DOHH2 (cell line): ENCODE data around the gene MPRIP.

Source experiments
- H3F3A ChIP-seq: fragments of 200-600 bp; sonication (generic), shearing (Covaris generic); 2 replicates; pipeline ENCODE4 v1.6.0; 2016; ENCODE audit warnings: antibody characterized with exemption, mild to moderate bottlenecking; ENCODE audit not compliant: control insufficient read depth, insufficient read depth
- H3K27ac ChIP-seq: fragments of 200-600 bp; sonication (generic); 2 replicates; pipeline ENCODE4 v1.5.1; 2014; ENCODE audit warnings: low read depth, mild to moderate bottlenecking, low read length, moderate library complexity
- H3K27me3 ChIP-seq: fragments of 200-600 bp; sonication (generic); 2 replicates; pipeline ENCODE4 v1.6.1; 2014; ENCODE audit warnings: mild to moderate bottlenecking, low read length, mixed read lengths; ENCODE audit not compliant: control insufficient read depth
- H3K36me3 ChIP-seq: fragments of 200-600 bp; sonication (generic); 2 replicates; pipeline ENCODE4 v1.6.1; 2014; ENCODE audit warnings: mild to moderate bottlenecking, low read length, moderate library complexity, mixed read lengths; ENCODE audit not compliant: control insufficient read depth
- H3K4me1 ChIP-seq: fragments of 200-600 bp; sonication (generic); 2 replicates; pipeline ENCODE4 v1.6.1; 2014; ENCODE audit warnings: mild to moderate bottlenecking, low read length, mixed read lengths; ENCODE audit not compliant: control insufficient read depth
- H3K4me2 ChIP-seq: fragments of 200-600 bp; sonication (generic); 2 replicates; pipeline ENCODE4 v1.6.0; 2014; ENCODE audit warnings: mild to moderate bottlenecking, low read length, moderate library complexity
- H3K4me3 ChIP-seq: fragments of 200-600 bp; sonication (generic); 2 replicates; pipeline ENCODE4 v1.5.1; 2014; ENCODE audit warnings: mild to moderate bottlenecking, low read length, mixed read lengths
- H3K79me2 ChIP-seq: fragments of 200-600 bp; sonication (generic); 2 replicates; pipeline ENCODE4 v1.6.1; 2014; ENCODE audit warnings: mild to moderate bottlenecking, low read length, mixed read lengths; ENCODE audit not compliant: control insufficient read depth
- H3K9me2 ChIP-seq: fragments of 200-600 bp; sonication (generic); replicated peaks from 2 replicates; pipeline ENCODE4 v1.6.1; 2014; ENCODE audit warnings: mild to moderate bottlenecking, low read length, mixed read lengths; ENCODE audit not compliant: control insufficient read depth
- H3K9me3 ChIP-seq: fragments of 200-600 bp; sonication (generic); 2 replicates; pipeline ENCODE4 v1.6.1; 2014; ENCODE audit warnings: antibody characterized with exemption, low read length, mixed read lengths; ENCODE audit not compliant: control insufficient read depth, insufficient read depth
- H4K20me1 ChIP-seq: fragments of 200-600 bp; sonication (generic); 2 replicates; pipeline ENCODE4 v1.6.0; 2014; ENCODE audit warnings: low read depth, mild to moderate bottlenecking, antibody characterized with exemption, low read length, moderate library complexity; ENCODE audit not compliant: control insufficient read depth, insufficient read depth
- EZH2phosphoT487 ChIP-seq: fragments of 200-600 bp; sonication (generic); IDR thresholded peaks from 2 replicates; pipeline ENCODE4 v1.6.1; 2017; ENCODE audit warnings: borderline replicate concordance, mild to moderate bottlenecking, antibody characterized with exemption, low read length, moderate library complexity, mixed read lengths
- TF ChIP-seq, protein P1 (sequence below): fragments of 200-600 bp; sonication (generic); IDR thresholded peaks from one replicate; pipeline ENCODE4 v1.5.1; 2014; ENCODE audit warnings: antibody characterized with exemption, mild to moderate bottlenecking, low read depth, low read length; ENCODE audit not compliant: poor library complexity, severe bottlenecking

MPRIP gene

DNA sequence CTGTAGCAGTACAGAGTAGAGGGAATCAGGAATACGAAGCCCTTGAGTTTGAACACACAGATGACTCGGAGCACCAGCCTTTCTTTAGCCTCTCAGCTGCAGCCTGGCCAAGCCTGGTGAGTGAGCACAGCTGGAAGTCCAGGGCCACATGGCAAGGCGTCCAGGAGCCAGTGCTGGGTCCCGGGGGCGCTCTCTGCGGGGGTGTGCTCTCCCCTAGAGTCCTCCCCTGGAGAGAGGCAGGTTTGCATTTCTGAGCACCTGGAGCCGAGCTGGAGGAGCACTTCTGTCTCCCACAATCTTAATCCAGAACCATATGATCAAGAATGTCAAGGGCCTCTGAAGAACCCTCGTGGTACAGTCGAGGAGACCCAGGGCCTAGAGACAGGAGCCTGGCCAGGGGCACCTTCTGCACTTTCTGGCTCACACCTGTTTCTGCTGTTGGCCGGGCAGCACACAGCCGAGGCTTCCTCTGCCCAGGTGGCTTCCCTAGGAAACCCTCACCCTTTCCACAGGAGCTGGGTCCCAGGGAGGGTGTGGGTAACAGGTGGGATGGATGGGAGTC lies 85.6 kb downstream of the MPRIP start:
- Histone ChIP-seq H3K27ac (no peak overlapping the region), H3K9me2 (no peaks in the 10 kb centered on the region), H4K20me1 (0 out of 2 replicates have a peak, but pooled peaks cover 2% of the 10 kb centered on the region), H3K9me3 (no peaks in the 10 kb centered on the region), H3K4me2 (no peak overlapping the region), H3F3A (no peaks in the 10 kb centered on the region), H3K4me3 (no peak overlapping the region), H3K27me3 (no peaks in the 10 kb centered on the region), H3K79me2 (peaks cover 14% of the 10 kb centered on the region), H3K36me3 (peaks cover 18% of the 10 kb centered on the region; the same call in 1 of the 2 replicates), H3K4me1 (peaks cover 22% of the 10 kb centered on the region)
- TF ChIP-seq, protein P1, sequence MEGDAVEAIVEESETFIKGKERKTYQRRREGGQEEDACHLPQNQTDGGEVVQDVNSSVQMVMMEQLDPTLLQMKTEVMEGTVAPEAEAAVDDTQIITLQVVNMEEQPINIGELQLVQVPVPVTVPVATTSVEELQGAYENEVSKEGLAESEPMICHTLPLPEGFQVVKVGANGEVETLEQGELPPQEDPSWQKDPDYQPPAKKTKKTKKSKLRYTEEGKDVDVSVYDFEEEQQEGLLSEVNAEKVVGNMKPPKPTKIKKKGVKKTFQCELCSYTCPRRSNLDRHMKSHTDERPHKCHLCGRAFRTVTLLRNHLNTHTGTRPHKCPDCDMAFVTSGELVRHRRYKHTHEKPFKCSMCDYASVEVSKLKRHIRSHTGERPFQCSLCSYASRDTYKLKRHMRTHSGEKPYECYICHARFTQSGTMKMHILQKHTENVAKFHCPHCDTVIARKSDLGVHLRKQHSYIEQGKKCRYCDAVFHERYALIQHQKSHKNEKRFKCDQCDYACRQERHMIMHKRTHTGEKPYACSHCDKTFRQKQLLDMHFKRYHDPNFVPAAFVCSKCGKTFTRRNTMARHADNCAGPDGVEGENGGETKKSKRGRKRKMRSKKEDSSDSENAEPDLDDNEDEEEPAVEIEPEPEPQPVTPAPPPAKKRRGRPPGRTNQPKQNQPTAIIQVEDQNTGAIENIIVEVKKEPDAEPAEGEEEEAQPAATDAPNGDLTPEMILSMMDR = no peak
- TF ChIP-seq EZH2phosphoT487 = no peak

DNA sequence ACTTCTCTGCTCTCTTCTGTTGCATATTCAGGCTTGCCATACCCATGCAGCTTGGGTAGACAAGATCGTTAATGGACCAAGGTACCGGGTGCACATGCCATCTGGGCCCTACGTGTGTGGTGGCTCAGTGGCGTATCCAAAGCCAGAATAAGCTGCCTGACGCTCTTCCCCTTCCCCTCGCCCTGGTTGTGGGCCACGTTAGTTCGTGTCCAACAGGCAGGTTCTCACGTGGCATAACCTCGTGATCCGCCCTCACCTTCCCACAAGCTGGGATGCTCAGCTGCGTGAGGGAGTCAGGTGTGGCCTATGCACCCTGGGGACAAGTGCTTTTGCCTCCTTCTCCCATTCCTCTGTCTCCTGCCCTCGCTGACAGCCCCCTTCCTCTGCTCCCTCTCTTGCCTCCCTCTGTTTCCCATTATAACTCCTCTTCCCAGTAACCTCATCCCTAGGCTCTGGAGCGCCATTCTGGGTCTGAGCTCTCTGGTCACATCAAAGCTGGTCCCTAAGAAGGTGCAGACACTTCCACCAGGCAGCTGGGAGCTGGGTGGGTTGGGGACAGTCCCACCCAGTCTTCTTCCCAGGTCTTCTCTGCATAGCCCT lies 86.3 kb downstream of the MPRIP start:
- peaks cover 10% of the 10 kb centered on the region for H3K79me2 ChIP-seq
- no peaks in the 10 kb centered on the region for H3K27me3 ChIP-seq
- H3K4me2 ChIP-seq = no peak overlapping the region
- H3F3A ChIP-seq = no peaks in the 10 kb centered on the region
- no peaks in the 10 kb centered on the region for H3K9me3 ChIP-seq
- no peak overlapping the region for H3K4me3 ChIP-seq
- peaks cover 17% of the 10 kb centered on the region for H3K4me1 ChIP-seq
- H3K27ac ChIP-seq = no peak overlapping the region
- H3K36me3 ChIP-seq = peaks cover 18% of the 10 kb centered on the region; the same call in 1 of the 2 replicates
- TF ChIP-seq, protein P1 = no peak
- TF ChIP-seq EZH2phosphoT487 = no peak
- H4K20me1 ChIP-seq = no peaks in the 10 kb centered on the region
- H3K9me2 ChIP-seq = no peaks in the 10 kb centered on the region

DNA sequence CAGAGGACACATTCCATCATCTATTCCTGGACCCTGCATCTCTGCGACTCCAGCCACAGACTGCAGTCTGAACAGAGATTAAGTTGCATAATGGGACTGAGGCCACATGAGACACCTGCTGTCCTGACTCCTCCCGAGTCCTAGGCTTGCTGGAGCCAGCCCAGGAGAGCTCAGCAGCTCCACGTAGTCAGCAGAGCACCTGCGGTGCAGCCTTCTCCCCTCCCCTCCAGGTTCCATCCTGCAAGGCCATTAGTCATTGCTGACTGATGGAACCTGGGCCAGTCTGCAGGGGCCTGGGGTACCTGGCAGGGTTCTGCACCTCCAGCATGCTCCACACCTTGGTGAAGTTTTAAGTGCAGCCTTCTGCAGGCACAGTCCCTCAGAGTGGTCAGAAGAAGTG lies 87.2 kb downstream of the MPRIP start:
- Histone ChIP-seq H3K9me2 (no peaks in the 10 kb centered on the region), H3K9me3 (no peaks in the 10 kb centered on the region), H3K27ac (no peak overlapping the region), H4K20me1 (no peaks in the 10 kb centered on the region), H3F3A (no peaks in the 10 kb centered on the region), H3K27me3 (no peaks in the 10 kb centered on the region), H3K4me2 (no peak overlapping the region), H3K79me2 (peaks cover 1% of the 10 kb centered on the region), H3K4me1 (peaks cover 17% of the 10 kb centered on the region), H3K36me3 (peaks cover 18% of the 10 kb centered on the region; the same call in 1 of the 2 replicates), H3K4me3 (no peak overlapping the region)
- TF ChIP-seq EZH2phosphoT487 = no peak
- TF ChIP-seq, protein P1 = no peak
